Keratinocyte (primary cell): ENCODE measurements around the gene FHAD1. TPM values are rescaled to one million over a fixed set of nuclear protein-coding genes. Genes with fewer than 3 reads are reported as not detected.

ENCODE experiments used
- DNase-seq: peaks from one replicate; pipeline ENCODE4 v3.0.0-alpha.2; 2011; ENCODE audit warnings: low read depth, missing footprints, low spot score
- FAIRE-seq: peaks from 2 replicates; lab custom pipeline; 2011; peaks lifted over from hg19 to GRCh38; lab: Jason Lieb, UNC
- H2AFZ ChIP-seq: 2 replicates; pipeline ENCODE4 v1.6.0; 2012; ENCODE audit warnings: low read length, control low read depth, inconsistent platforms; ENCODE audit not compliant: control insufficient read depth
- H3K27ac ChIP-seq: 2 replicates; pipeline ENCODE4 v1.5.1; 2011; ENCODE audit warnings: low read length; ENCODE audit not compliant: control insufficient read depth, insufficient read depth
- H3K27me3 ChIP-seq: 3 replicates; pipeline ENCODE4 v1.6.0; 2011; ENCODE audit warnings: low read length; ENCODE audit not compliant: control insufficient read depth, insufficient read depth; ENCODE audit errors: extremely low read depth
- H3K36me3 ChIP-seq, 2 experiments: 2 replicates in 1 of 2; 3 replicates in 1 of 2; pipeline ENCODE4 v1.5.1; 2011; ENCODE audit warnings: low read length in 2 of 2, mild to moderate bottlenecking in 1 of 2; ENCODE audit not compliant: control insufficient read depth in 2 of 2, insufficient read depth in 2 of 2; ENCODE audit errors: extremely low read depth in 1 of 2
- H3K4me1 ChIP-seq: 3 replicates; pipeline ENCODE4 v1.5.1; 2011; ENCODE audit warnings: low read length; ENCODE audit not compliant: control insufficient read depth, insufficient read depth; ENCODE audit errors: extremely low read depth
- H3K4me2 ChIP-seq: 3 replicates; pipeline ENCODE4 v1.6.0; 2011; ENCODE audit warnings: low read depth, low read length; ENCODE audit not compliant: control insufficient read depth, insufficient read depth; ENCODE audit errors: extremely low read depth
- H3K4me3 ChIP-seq, 3 experiments: fragments of 200-600 bp in 1 of 3; sonication (generic) in 1 of 3; 2 replicates in 2 of 3; 3 replicates in 1 of 3; pipeline ENCODE4 v1.5.1; 2011 to 2016; ENCODE audit warnings: low read length in 3 of 3, mild to moderate bottlenecking in 3 of 3, control low read depth in 2 of 3, inconsistent platforms in 1 of 3, low read depth in 1 of 3, mixed read lengths in 1 of 3, mixed run types in 1 of 3, moderate library complexity in 1 of 3; ENCODE audit not compliant: control insufficient read depth in 2 of 3, insufficient read depth in 2 of 3; ENCODE audit errors: extremely low read depth in 1 of 3
- H3K79me2 ChIP-seq: 2 replicates; pipeline ENCODE4 v1.6.0; 2012; ENCODE audit warnings: low read length; ENCODE audit not compliant: control insufficient read depth, insufficient read depth
- H3K9ac ChIP-seq: 3 replicates; pipeline ENCODE4 v1.6.0; 2011; ENCODE audit warnings: low read length; ENCODE audit not compliant: control insufficient read depth, insufficient read depth; ENCODE audit errors: extremely low read depth
- H3K9me1 ChIP-seq: 3 replicates; pipeline ENCODE4 v1.6.0; 2011; ENCODE audit warnings: low read length; ENCODE audit not compliant: control insufficient read depth, insufficient read depth; ENCODE audit errors: extremely low read depth
- H3K9me3 ChIP-seq: 2 replicates; pipeline ENCODE4 v1.5.1; 2012; ENCODE audit warnings: low read depth, low read length; ENCODE audit not compliant: control insufficient read depth
- H4K20me1 ChIP-seq: 3 replicates; pipeline ENCODE4 v1.6.0; 2011; ENCODE audit warnings: low read length; ENCODE audit not compliant: control insufficient read depth, insufficient read depth; ENCODE audit errors: extremely low read depth
- CTCF ChIP-seq, 3 experiments: IDR thresholded peaks in 1 of 3; conservative IDR thresholded peaks in 1 of 3; optimal IDR thresholded peaks in 1 of 3; 2 replicates in 2 of 3; 3 replicates in 1 of 3; pipeline versions ENCODE3 to v1.5.1; 2011; ENCODE audit warnings: low read length in 3 of 3, mild to moderate bottlenecking in 3 of 3, moderate library complexity in 2 of 3, control low read depth in 1 of 3, inconsistent platforms in 1 of 3; ENCODE audit not compliant: insufficient read depth in 2 of 3; ENCODE audit errors: extremely low read depth in 1 of 3
- EZH2 ChIP-seq: IDR thresholded peaks from one replicate; pipeline ENCODE4 v1.6.1; 2012; ENCODE audit warnings: inconsistent platforms, mild to moderate bottlenecking, low read length, moderate library complexity
- dilution Hi-C: fragments of 300-500 bp; cut with MboI; formaldehyde crosslinking; loops from one replicate; pipeline ENCODE4 v1.7.0; 2020; ENCODE audit warnings: low sequenced_read_pairs; ENCODE audit not compliant: extremely low pct_ligation_motif_present
- polyA plus RNA-seq, 5 experiments: library from polyadenylated mRNA; depleted of rRNA in 3 of 5; stranded (reverse) in 3 of 5; stranded (forward) in 1 of 5; unstranded in 1 of 5; fragments of >200 nt; gene quantifications; 1 replicate in 1 of 5; 2 replicates in 3 of 5; 3 replicates in 1 of 5; pipeline versions ENCODE4 v1.2.1 to v1.2.3, GENCODE V29; 2011 to 2012; ENCODE audit warnings: missing spikeins in 2 of 5, low read depth in 1 of 5, low replicate concordance in 1 of 5

Gene FHAD1
- polyA plus RNA-seq, 1 donor (not counting 4 experiments of a cell fraction or from before 2014, with no cell fraction given): 0.09 TPM

GRCh38 chr1:15400627-15401026 lies 153.6 kb downstream of the FHAD1 start:
- Histone ChIP-seq H3K9me3 (no peaks in the 10 kb centered on the region), H3K27ac (peak overlapping the region; percentile 47), H3K4me1 (peaks cover 14% of the 10 kb centered on the region), H3K36me3 (no peaks in the 10 kb centered on the region), H3K27me3 (no peaks in the 10 kb centered on the region), H3K79me2 (no peaks in the 10 kb centered on the region), H3K9ac (no peak overlapping the region), H3K4me2 (peak overlapping the region; percentile 63), H4K20me1 (no peaks in the 10 kb centered on the region), H3K9me1 (no peaks in the 10 kb centered on the region), H2AFZ (peak overlapping the region; percentile 31), H3K4me3 (peak overlapping the region in 1 of 3 experiments; percentile 16)
- peak; percentile 99 for FAIRE-seq
- dilution Hi-C loops: no loop called here
- no peak for TF ChIP-seq EZH2
- TF ChIP-seq CTCF (optimal IDR thresholded peaks at IDR 0.05 in 1 of 3, IDR thresholded peaks at IDR 0.05 in 1 of 3, conservative IDR thresholded peaks at IDR 0.05 in 1 of 3; ENCODE audit: extremely low read depth in 1 of 3, insufficient read depth in 2 of 3, low read length in 3 of 3): no peak
- peak; percentile 72 for DNase-seq

- DNase-seq: no peak
- no peak overlapping the region for H3K4me3 ChIP-seq
- no peaks in the 10 kb centered on the region for H3K79me2 ChIP-seq
- no peak for TF ChIP-seq EZH2
- TF ChIP-seq CTCF (optimal IDR thresholded peaks at IDR 0.05 in 1 of 3, IDR thresholded peaks at IDR 0.05 in 1 of 3, conservative IDR thresholded peaks at IDR 0.05 in 1 of 3; ENCODE audit: extremely low read depth in 1 of 3, insufficient read depth in 2 of 3, low read length in 3 of 3): no peak
- no peak overlapping the region for H2AFZ ChIP-seq
- H3K9me1 ChIP-seq: no peaks in the 10 kb centered on the region
- H3K9ac ChIP-seq: no peak overlapping the region
- no peaks in the 10 kb centered on the region for H4K20me1 ChIP-seq
- no peaks in the 10 kb centered on the region for H3K9me3 ChIP-seq
- H3K4me1 ChIP-seq: peaks cover 14% of the 10 kb centered on the region
- no peak for FAIRE-seq
- no peak overlapping the region for H3K27ac ChIP-seq
- H3K36me3 ChIP-seq: no peaks in the 10 kb centered on the region
- H3K4me2 ChIP-seq: peak overlapping the region; percentile 63
- no peaks in the 10 kb centered on the region for H3K27me3 ChIP-seq
- dilution Hi-C loops: no loop called here
Measured at GRCh38 chr1:15401391-15402055, 154.5 kb downstream of the FHAD1 start.
